HFF-Myc (cell line): ENCODE measurements around the gene VAMP5.

Source experiments
- DNase-seq: peaks from one replicate; pipeline ENCODE4 v3.0.0-alpha.2; 2011; ENCODE audit warnings: low read depth; ENCODE audit errors: extremely low read depth
- H3K4me3 ChIP-seq: replicated peaks from 2 replicates; pipeline ENCODE4 v1.5.1; 2011; ENCODE audit warnings: low read depth, mild to moderate bottlenecking, control low read depth, low read length
- TF ChIP-seq, protein P1 (sequence below): IDR thresholded peaks from 2 replicates; pipeline ENCODE4 v1.5.1; 2012; ENCODE audit warnings: mild to moderate bottlenecking, low read depth, low read length, control low read depth; ENCODE audit errors: missing control alignments

Gene VAMP5

GRCh38 chr2:85593023-85593422, 8.8 kb downstream of the VAMP5 start:
- H3K4me3 ChIP-seq, result no peak overlapping the region
- TF ChIP-seq, protein P1, sequence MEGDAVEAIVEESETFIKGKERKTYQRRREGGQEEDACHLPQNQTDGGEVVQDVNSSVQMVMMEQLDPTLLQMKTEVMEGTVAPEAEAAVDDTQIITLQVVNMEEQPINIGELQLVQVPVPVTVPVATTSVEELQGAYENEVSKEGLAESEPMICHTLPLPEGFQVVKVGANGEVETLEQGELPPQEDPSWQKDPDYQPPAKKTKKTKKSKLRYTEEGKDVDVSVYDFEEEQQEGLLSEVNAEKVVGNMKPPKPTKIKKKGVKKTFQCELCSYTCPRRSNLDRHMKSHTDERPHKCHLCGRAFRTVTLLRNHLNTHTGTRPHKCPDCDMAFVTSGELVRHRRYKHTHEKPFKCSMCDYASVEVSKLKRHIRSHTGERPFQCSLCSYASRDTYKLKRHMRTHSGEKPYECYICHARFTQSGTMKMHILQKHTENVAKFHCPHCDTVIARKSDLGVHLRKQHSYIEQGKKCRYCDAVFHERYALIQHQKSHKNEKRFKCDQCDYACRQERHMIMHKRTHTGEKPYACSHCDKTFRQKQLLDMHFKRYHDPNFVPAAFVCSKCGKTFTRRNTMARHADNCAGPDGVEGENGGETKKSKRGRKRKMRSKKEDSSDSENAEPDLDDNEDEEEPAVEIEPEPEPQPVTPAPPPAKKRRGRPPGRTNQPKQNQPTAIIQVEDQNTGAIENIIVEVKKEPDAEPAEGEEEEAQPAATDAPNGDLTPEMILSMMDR, result no peak
- no peak for DNase-seq

GRCh38 chr2:85594715-85595300, 10.6 kb downstream of the VAMP5 start:
- DNase-seq, result no peak
- TF ChIP-seq, protein P1, result no peak
- H3K4me3 ChIP-seq, result peak overlapping the region; percentile 67

DNA sequence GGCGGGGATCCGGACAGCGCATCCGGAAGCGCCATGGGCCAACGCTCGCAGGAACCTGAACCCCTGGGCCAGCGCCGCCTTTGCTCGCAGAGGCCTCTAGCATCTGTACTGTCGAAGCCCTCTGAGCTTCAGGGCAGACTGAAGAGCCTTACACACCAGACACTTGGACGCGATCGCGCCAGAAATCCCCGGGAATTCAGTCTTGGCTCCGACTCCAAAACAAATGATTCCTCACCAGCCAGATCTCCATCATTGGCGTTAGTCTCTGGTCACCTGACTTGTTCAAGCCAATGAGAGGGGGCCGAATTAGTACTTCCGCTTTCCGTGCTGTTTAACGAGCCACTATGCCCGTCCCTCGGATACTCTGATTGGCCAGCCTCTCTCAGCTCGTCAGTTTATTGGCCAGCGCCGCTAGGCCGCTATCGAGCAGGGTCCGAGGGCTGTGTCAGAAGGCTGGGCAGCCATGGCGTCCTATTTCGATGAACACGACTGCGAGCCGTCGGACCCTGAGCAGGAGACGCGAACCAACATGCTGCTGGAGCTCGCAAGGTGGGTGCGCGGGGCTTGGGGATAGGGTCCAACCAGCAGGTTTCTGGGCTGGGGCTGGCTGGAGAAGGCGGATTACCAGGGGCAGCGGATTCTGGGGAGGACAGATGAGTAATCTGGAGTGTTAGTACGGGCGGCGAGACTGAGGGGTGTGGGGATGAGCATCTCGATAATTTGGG, 11.2 kb downstream of the VAMP5 start, which contains the start of gene RNF181:
TSS of gene RNF181 (plus strand) at position 445 of the 725 bp plus-strand sequence. CDS start at position 464, 19 bp downstream.
- H3K4me3 ChIP-seq, result peak within 1 kb of the TSS; percentile 67
- peak; percentile 98 for DNase-seq
- TF ChIP-seq, protein P1, result no peak

DNA sequence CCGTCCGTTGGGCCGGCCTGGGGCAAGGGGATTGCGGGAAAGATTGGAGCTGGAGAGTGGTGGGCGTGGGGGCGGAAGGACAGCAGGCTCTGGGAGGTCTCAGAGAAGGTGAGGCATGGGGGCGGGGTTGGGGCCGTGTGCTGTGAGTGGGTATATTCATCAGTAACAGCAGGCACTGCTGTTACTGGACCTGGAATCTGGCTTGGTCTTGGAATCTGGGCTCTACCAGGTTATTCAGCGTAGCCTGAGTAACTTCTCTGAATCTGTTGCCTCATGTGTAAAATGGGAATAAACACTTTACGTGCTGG, 11.7 kb downstream of the VAMP5 start:
- H3K4me3 ChIP-seq, result peak overlapping the region; percentile 67
- TF ChIP-seq, protein P1, result no peak
- no peak for DNase-seq

- peak overlapping the region; percentile 67 for H3K4me3 ChIP-seq
These were observed 12.4 kb downstream of the VAMP5 start for GRCh38 chr2:85596486-85597143.

DNA sequence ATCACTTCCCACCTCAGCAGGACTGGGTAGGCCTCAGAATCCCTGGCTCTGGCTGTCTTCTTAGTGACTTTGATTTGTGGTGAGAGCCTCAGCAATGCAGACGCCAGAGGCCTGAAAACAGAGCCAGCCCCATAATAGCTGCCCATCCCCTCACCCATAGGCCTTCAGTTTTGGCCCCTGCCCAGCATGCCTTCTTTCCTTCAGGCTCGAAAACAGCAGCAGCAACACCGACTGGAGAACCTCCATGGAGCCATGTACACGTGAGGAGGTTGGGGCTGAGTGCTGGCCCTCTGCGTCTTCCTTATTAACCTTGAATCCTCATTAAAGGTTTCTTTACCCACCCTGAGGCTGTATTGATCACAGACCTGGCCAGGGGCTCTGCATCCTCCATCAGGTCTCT, 13.0 kb downstream of the VAMP5 start:
- no peak for DNase-seq
- TF ChIP-seq, protein P1, result no peak
- H3K4me3 ChIP-seq, result no peak overlapping the region

More at GRCh38 chr2:85596486-85597143, 12.4 kb downstream of the VAMP5 start:
- DNase-seq, result no peak
- TF ChIP-seq, protein P1, result no peak
